ENCODE measurements around the gene USP54. TPM values are rescaled to one million over a fixed set of nuclear protein-coding genes. Genes with fewer than 3 reads are reported as not detected.
A peak's percentile ranks its signal among the peaks of the same experiment; 100 is the strongest.

Gene USP54
- total RNA-seq, 5 donors from 2014 or later (not counting 1 experiment from before 2014, with no cell fraction given), result 4.2 to 6.6 (median 5.5) TPM

DNA sequence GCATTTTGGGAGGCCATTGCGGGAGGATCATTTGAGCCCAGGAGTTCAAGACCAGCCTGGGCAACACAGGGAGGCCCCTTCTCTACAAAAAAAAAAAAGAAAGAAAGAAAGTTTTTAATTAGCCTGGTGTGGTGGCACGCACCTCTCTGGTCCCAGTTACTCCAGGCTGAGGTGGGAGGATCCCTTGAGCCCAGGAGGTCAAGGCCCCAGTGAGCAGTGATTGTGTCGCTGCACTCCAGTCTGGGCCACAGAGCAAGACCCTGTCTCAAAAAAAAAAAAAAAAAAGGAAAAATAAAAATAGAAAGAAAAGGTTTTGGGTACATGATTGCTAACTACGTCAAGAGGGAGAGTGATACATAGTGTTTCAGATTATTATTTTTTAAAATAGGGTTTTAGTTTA is 2.0 kb upstream of the USP54 start:
- H3K9me3 ChIP-seq, result no peaks in the 10 kb centered on the region
- no peak for ATAC-seq (replicated peaks in 1 of 4)
- H3K36me3 Mint-ChIP-seq, result peaks cover under 1% of the 10 kb centered on the region
- H3K27ac ChIP-seq (ENCODE audit: low read length), result no peak overlapping the region
- no peaks in the 10 kb centered on the region for H3K9me3 Mint-ChIP-seq
- no peaks in the 10 kb centered on the region for H3K27me3 Mint-ChIP-seq
- POLR2A ChIA-PET, result no interaction called here
- H3K4me3 ChIP-seq (ENCODE audit: control insufficient read depth in 1 of 2, extremely low read depth in 1 of 2, low read length in 1 of 2), result no peak overlapping the region
- H3K4me3 Mint-ChIP-seq, result no peak overlapping the region
- H3K27ac Mint-ChIP-seq, result no peak overlapping the region
- H3K4me1 Mint-ChIP-seq, result peaks cover 17 to 22% (median 21%) of the 10 kb centered on the region in 3 donors
- DNase-seq, result no peak
- H3K27me3 ChIP-seq (replicated peaks in 1 of 2; ENCODE audit: control insufficient read depth in 2 of 2, extremely low read depth in 1 of 2, insufficient read depth in 2 of 2, low read length in 1 of 2), result no peaks in the 10 kb centered on the region
- CTCF ChIA-PET, result no interaction called here
- peaks cover 10 to 12% of the 10 kb centered on the region in 2 experiments for H3K4me1 ChIP-seq (ENCODE audit: control insufficient read depth in 1 of 2, extremely low read depth in 1 of 2, insufficient read depth in 2 of 2, low read length in 2 of 2)
- H3K36me3 ChIP-seq (ENCODE audit: control insufficient read depth in 2 of 2, extremely low read depth in 1 of 2, insufficient read depth in 1 of 2, low read length in 1 of 2), result no peaks in the 10 kb centered on the region
- no CpG with 5 or more reads among the region's 4 CpGs for WGBS (ENCODE audit: insufficient coverage)

DNA sequence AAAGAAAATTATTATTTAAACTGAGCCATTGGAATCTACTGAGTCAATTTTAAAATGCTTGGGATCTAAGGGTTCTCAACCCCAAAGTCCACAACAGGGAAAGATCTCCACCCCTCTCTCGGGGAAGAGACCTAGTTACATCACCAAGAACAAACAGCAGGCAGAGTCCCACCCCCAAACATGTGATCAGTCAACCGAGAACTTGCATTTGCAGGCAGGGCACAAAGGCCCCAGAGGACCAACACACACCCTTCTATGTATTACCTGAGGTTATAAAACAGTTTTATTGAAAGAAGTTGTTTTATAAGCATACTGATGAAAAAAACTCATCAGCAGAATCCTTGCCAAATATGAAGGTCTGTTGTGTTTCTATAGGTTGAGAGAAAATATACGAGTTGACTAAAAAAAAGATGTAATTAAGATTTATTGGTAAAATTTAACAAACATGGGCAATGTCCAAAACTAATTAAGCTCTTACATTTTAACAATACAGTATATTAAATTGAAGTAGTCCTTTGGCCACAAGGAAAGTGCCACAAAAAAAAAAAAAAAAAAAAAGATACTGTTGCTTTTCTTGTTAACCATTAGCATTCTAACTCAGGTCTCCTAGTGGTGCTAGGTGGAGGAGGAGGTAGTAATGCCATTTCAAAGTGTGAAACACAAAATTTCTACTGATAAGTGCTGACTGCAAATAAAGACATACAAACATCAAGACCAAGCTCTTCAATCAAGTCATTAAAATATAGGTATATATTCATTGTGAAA is 975 bp upstream of the USP54 start:
- peak overlapping the region; percentile 56 to 75 for H3K27ac Mint-ChIP-seq
- Histone ChIP-seq H3K4me3 (ENCODE audit: control insufficient read depth in 1 of 2, extremely low read depth in 1 of 2, low read length in 1 of 2) (no peak overlapping the region), H3K4me1 (ENCODE audit: control insufficient read depth in 1 of 2, extremely low read depth in 1 of 2, insufficient read depth in 2 of 2, low read length in 2 of 2) (peaks cover 10 to 12% of the 10 kb centered on the region in 2 experiments), H3K9me3 (no peaks in the 10 kb centered on the region), H3K27ac (ENCODE audit: low read length) (peak overlapping the region; percentile 53), H3K27me3 (replicated peaks in 1 of 2; ENCODE audit: control insufficient read depth in 2 of 2, extremely low read depth in 1 of 2, insufficient read depth in 2 of 2, low read length in 1 of 2) (no peaks in the 10 kb centered on the region), H3K36me3 (ENCODE audit: control insufficient read depth in 2 of 2, extremely low read depth in 1 of 2, insufficient read depth in 1 of 2, low read length in 1 of 2) (no peaks in the 10 kb centered on the region)
- H3K4me3 Mint-ChIP-seq, result peak overlapping the region; percentile 4 to 53 (median 34)
- H3K27me3 Mint-ChIP-seq, result no peaks in the 10 kb centered on the region
- no peaks in the 10 kb centered on the region for H3K36me3 Mint-ChIP-seq
- DNase-seq (peak in 17 of 35 experiments; percentile 1 to 23 (median 8)), ATAC-seq (replicated peaks in 1 of 4) (peak in 2 of 4 experiments; percentile 52 to 59)
- no CpG with 5 or more reads among the region's 3 CpGs for whole genome bisulfite sequencing (ENCODE audit: insufficient coverage)
- CTCF ChIA-PET, result interaction anchor here in 1 of 2 donors (0.7 to 1.0 kb wide), 2 partner anchors 24 to 52 kb away, joined by 3 to 4 read pairs; no protein-coding TSS in a partner anchor
- peaks cover 17 to 22% (median 21%) of the 10 kb centered on the region in 3 donors for H3K4me1 Mint-ChIP-seq
- no peaks in the 10 kb centered on the region for H3K9me3 Mint-ChIP-seq
- POLR2A ChIA-PET, result interaction anchor here (0.6 kb wide), 3 partner anchors 32 to 1133 kb away, joined by 4 to 14 read pairs (median 6); no protein-coding TSS in a partner anchor

DNA sequence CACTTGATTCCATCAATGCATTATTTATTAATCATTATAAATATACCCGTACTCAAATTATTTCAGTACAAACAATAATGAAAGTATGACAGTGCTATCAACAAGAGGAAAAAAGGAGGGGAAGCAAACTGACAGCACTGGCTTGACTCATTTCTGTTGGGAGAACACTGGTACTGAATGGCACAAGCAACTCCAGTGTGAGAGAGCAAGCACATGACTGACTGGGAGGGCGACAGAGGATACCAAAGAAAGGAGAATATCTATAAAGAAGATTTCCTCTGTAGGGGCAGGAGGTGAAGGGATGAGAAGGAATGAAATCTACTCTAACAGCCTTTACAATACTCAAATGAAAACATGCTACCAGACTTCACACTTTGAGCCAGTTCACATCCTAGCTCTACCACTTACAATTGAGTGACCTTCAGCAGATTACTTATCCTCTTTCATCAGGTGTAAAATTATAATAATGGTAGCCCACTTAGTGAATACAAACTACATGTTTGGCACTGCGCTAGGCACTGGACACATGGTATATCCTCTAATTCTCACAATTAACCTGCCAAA is 1.5 kb downstream of the USP54 start:
- H3K27me3 ChIP-seq (replicated peaks in 1 of 2; ENCODE audit: control insufficient read depth in 2 of 2, extremely low read depth in 1 of 2, insufficient read depth in 2 of 2, low read length in 1 of 2), result no peaks in the 10 kb centered on the region
- peaks cover 10 to 12% of the 10 kb centered on the region in 2 experiments for H3K4me1 ChIP-seq (ENCODE audit: control insufficient read depth in 1 of 2, extremely low read depth in 1 of 2, insufficient read depth in 2 of 2, low read length in 2 of 2)
- POLR2A ChIA-PET, result no interaction called here
- no peaks in the 10 kb centered on the region for H3K36me3 ChIP-seq (ENCODE audit: control insufficient read depth in 2 of 2, extremely low read depth in 1 of 2, insufficient read depth in 1 of 2, low read length in 1 of 2)
- Mint-ChIP-seq H3K4me3 (no peak overlapping the region), H3K27me3 (no peaks in the 10 kb centered on the region), H3K4me1 (peaks cover 17 to 22% (median 21%) of the 10 kb centered on the region in 3 donors), H3K9me3 (no peaks in the 10 kb centered on the region), H3K36me3 (peaks cover 4% of the 10 kb centered on the region), H3K27ac (no peak overlapping the region)
- DNase-seq (no peak), ATAC-seq (replicated peaks in 1 of 4) (no peak)
- WGBS (ENCODE audit: insufficient coverage), result no CpG with 5 or more reads among the region's 3 CpGs
- H3K4me3 ChIP-seq (ENCODE audit: control insufficient read depth in 1 of 2, extremely low read depth in 1 of 2, low read length in 1 of 2), result no peak overlapping the region
- no peak overlapping the region for H3K27ac ChIP-seq (ENCODE audit: low read length)
- CTCF ChIA-PET, result no interaction called here
- H3K9me3 ChIP-seq, result no peaks in the 10 kb centered on the region

DNA sequence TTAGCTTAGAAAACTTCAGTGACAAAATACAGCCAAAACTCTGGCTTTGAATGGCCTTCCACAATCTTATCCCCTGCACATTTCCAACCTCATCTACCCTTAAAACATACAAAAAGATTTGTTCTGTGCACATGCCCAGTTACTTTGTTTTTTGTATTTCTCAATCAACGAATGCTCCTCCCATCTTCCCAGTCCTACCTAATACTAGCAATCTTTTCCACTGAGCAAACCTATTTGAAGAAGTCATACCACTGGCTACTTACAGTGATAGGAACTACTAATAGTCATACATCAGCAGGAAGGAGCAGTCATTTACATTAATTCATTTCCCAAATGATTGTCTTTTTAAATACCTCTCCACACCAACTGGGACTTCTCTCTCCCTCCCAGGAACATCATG is 2.5 kb downstream of the USP54 start:
- H3K27me3 Mint-ChIP-seq, result no peaks in the 10 kb centered on the region
- ATAC-seq (replicated peaks in 1 of 4), result no peak
- 100% methylated on average over 1 of the region's 1 CpG for WGBS (ENCODE audit: insufficient coverage)
- H3K36me3 Mint-ChIP-seq, result peaks cover 4% of the 10 kb centered on the region
- H3K4me3 ChIP-seq (ENCODE audit: control insufficient read depth in 1 of 2, extremely low read depth in 1 of 2, low read length in 1 of 2), result no peak overlapping the region
- H3K4me3 Mint-ChIP-seq, result no peak overlapping the region
- H3K36me3 ChIP-seq (ENCODE audit: control insufficient read depth in 2 of 2, extremely low read depth in 1 of 2, insufficient read depth in 1 of 2, low read length in 1 of 2), result no peaks in the 10 kb centered on the region
- peaks cover 17 to 22% (median 21%) of the 10 kb centered on the region in 3 donors for H3K4me1 Mint-ChIP-seq
- H3K27ac ChIP-seq (ENCODE audit: low read length), result no peak overlapping the region
- CTCF ChIA-PET, result no interaction called here
- H3K27me3 ChIP-seq (replicated peaks in 1 of 2; ENCODE audit: control insufficient read depth in 2 of 2, extremely low read depth in 1 of 2, insufficient read depth in 2 of 2, low read length in 1 of 2), result no peaks in the 10 kb centered on the region
- no peaks in the 10 kb centered on the region for H3K9me3 ChIP-seq
- no peaks in the 10 kb centered on the region for H3K9me3 Mint-ChIP-seq
- no peak for DNase-seq
- POLR2A ChIA-PET, result no interaction called here
- H3K4me1 ChIP-seq (ENCODE audit: control insufficient read depth in 1 of 2, extremely low read depth in 1 of 2, insufficient read depth in 2 of 2, low read length in 2 of 2), result peaks cover 10 to 12% of the 10 kb centered on the region in 2 experiments
- no peak overlapping the region for H3K27ac Mint-ChIP-seq

DNA sequence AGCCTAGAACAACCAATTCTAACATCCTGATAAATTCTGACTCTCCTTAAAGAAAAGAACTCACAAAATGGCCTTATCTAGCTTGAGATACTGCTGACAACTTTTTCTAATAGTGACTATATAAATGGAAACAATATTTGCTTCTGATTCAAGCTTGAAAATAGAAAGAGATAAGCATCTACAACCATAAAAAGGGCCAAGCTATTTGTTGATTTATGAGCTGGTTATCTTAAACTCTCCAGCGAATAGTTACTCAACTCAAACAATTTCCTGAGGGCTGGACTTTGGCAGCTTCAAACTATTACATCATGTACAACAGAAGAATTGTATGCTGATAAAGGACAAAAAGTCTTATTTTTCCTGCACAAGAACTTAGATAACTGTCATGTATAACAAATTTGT is 4.6 kb downstream of the USP54 start:
- peaks cover 8% of the 10 kb centered on the region for H3K36me3 Mint-ChIP-seq
- H3K27me3 Mint-ChIP-seq, result no peaks in the 10 kb centered on the region
- WGBS (ENCODE audit: insufficient coverage), result no CpG with 5 or more reads among the region's 1 CpG

GRCh38 chr10:73585327-73585726 is 5.8 kb downstream of the USP54 start:
- H3K4me1 Mint-ChIP-seq, result peaks cover 0 to 6% (median 3%) of the 10 kb centered on the region in 3 donors
- Histone ChIP-seq H3K4me1 (ENCODE audit: control insufficient read depth in 1 of 2, extremely low read depth in 1 of 2, insufficient read depth in 2 of 2, low read length in 2 of 2) (no peaks in the 10 kb centered on the region), H3K36me3 (ENCODE audit: control insufficient read depth in 2 of 2, extremely low read depth in 1 of 2, insufficient read depth in 1 of 2, low read length in 1 of 2) (no peaks in the 10 kb centered on the region), H3K27ac (ENCODE audit: low read length) (no peak overlapping the region), H3K27me3 (replicated peaks in 1 of 2; ENCODE audit: control insufficient read depth in 2 of 2, extremely low read depth in 1 of 2, insufficient read depth in 2 of 2, low read length in 1 of 2) (no peaks in the 10 kb centered on the region), H3K9me3 (no peaks in the 10 kb centered on the region), H3K4me3 (ENCODE audit: control insufficient read depth in 1 of 2, extremely low read depth in 1 of 2, low read length in 1 of 2) (no peak overlapping the region)
- H3K36me3 Mint-ChIP-seq, result peaks cover 8% of the 10 kb centered on the region
- ATAC-seq (replicated peaks in 1 of 4) (no peak), DNase-seq (no peak)
- H3K9me3 Mint-ChIP-seq, result no peaks in the 10 kb centered on the region
- CTCF ChIA-PET, result interaction anchor here in 1 of 2 donors (1.1 kb wide), 1 partner anchor 56 kb away, joined by 3 read pairs; no protein-coding TSS in a partner anchor
- H3K27ac Mint-ChIP-seq, result no peak overlapping the region
- POLR2A ChIA-PET, result no interaction called here
- H3K4me3 Mint-ChIP-seq, result no peak overlapping the region
- WGBS (ENCODE audit: insufficient coverage), result 100% methylated on average over 3 of the region's 3 CpGs
- H3K27me3 Mint-ChIP-seq, result no peaks in the 10 kb centered on the region

More for the DNA sequence above, 4.6 kb downstream of the USP54 start:
- Histone ChIP-seq H3K4me3 (ENCODE audit: control insufficient read depth in 1 of 2, extremely low read depth in 1 of 2, low read length in 1 of 2) (no peak overlapping the region), H3K27me3 (replicated peaks in 1 of 2; ENCODE audit: control insufficient read depth in 2 of 2, extremely low read depth in 1 of 2, insufficient read depth in 2 of 2, low read length in 1 of 2) (no peaks in the 10 kb centered on the region), H3K27ac (ENCODE audit: low read length) (no peak overlapping the region), H3K9me3 (no peaks in the 10 kb centered on the region), H3K36me3 (ENCODE audit: control insufficient read depth in 2 of 2, extremely low read depth in 1 of 2, insufficient read depth in 1 of 2, low read length in 1 of 2) (no peaks in the 10 kb centered on the region), H3K4me1 (ENCODE audit: control insufficient read depth in 1 of 2, extremely low read depth in 1 of 2, insufficient read depth in 2 of 2, low read length in 2 of 2) (peaks cover 5 to 6% of the 10 kb centered on the region in 2 experiments)
- Mint-ChIP-seq H3K4me1 (peaks cover 6 to 17% (median 9%) of the 10 kb centered on the region in 3 donors), H3K4me3 (no peak overlapping the region), H3K9me3 (no peaks in the 10 kb centered on the region), H3K27ac (no peak overlapping the region)
- ATAC-seq (replicated peaks in 1 of 4) (no peak), DNase-seq (no peak)
- ChIA-PET POLR2A (interaction anchor here in 1 of 2 donors (0.6 kb wide), 1 partner anchor 409 kb away, joined by 3 read pairs; no protein-coding TSS in a partner anchor), CTCF (interaction anchor here in 1 of 2 donors (0.6 kb wide), 1 partner anchor 70 kb away, joined by 8 read pairs; no protein-coding TSS in a partner anchor)

All from T-cell (primary cell).